Stimulated activated CD8-positive, alpha-beta memory T cell treated with anti-CD3 and anti-CD28 coated beads, Interleukin-7, amount 100 ng/mL, for 4 hours (primary cell): ENCODE measurements around the gene IFT25.

Experiments
- DNase-seq, 2 donors: peaks; one replicate each; pipeline ENCODE4 v3.0.0-alpha.2; 2020; ENCODE audit warnings: low read depth in 2 of 2

IFT25 gene

GRCh38 chr1:53957194-53957818 lies 11.8 kb upstream of the IFT25 start:
- DNase-seq: no peak

GRCh38 chr1:53956308-53957168 lies 11.0 kb upstream of the IFT25 start:
- no peak for DNase-seq

GRCh38 chr1:53954128-53954527 lies 8.6 kb upstream of the IFT25 start:
- no peak for DNase-seq

- DNase-seq: no peak
These were observed 6.2 kb upstream of the IFT25 start for GRCh38 chr1:53951697-53952096.

GRCh38 chr1:53949023-53949990 lies 3.8 kb upstream of the IFT25 start:
- DNase-seq: no peak

GRCh38 chr1:53948291-53948690 lies 2.8 kb upstream of the IFT25 start:
- no peak for DNase-seq

- no peak for DNase-seq
These were observed 1.8 kb upstream of the IFT25 start for GRCh38 chr1:53947172-53947907.

- DNase-seq: peak in 1 of 2 donors; percentile 36
These were observed 1.0 kb upstream of the IFT25 start, which contains the start of gene LRRC42 for GRCh38 chr1:53946252-53947171. TSS of gene LRRC42 (plus strand) at chr1:53946350. CDS start at chr1:53952000, 5,650 bp downstream.

- DNase-seq: no peak
These were observed 391 bp downstream of the IFT25 start for GRCh38 chr1:53945183-53945432.

- no peak for DNase-seq
These were observed 873 bp downstream of the IFT25 start for GRCh38 chr1:53944469-53945182.

- DNase-seq: no peak
These were observed 1.9 kb downstream of the IFT25 start for GRCh38 chr1:53943490-53944043.

GRCh38 chr1:53943090-53943489 lies 2.4 kb downstream of the IFT25 start:
- no peak for DNase-seq

GRCh38 chr1:53942127-53942957 lies 3.2 kb downstream of the IFT25 start:
- DNase-seq: no peak

- no peak for DNase-seq
These were observed 7.2 kb downstream of the IFT25 start for GRCh38 chr1:53938136-53938830.

- DNase-seq: no peak
These were observed 9.1 kb downstream of the IFT25 start for GRCh38 chr1:53936430-53936829.

- no peak for DNase-seq
These were observed 11.2 kb downstream of the IFT25 start for GRCh38 chr1:53934170-53934765.

GRCh38 chr1:53931523-53931922 lies 14.0 kb downstream of the IFT25 start:
- DNase-seq: no peak

- no peak for DNase-seq
These were observed 14.6 kb downstream of the IFT25 start for GRCh38 chr1:53930932-53931331.
